ENCODE measurements around the gene CMIP.

CMIP gene

DNA sequence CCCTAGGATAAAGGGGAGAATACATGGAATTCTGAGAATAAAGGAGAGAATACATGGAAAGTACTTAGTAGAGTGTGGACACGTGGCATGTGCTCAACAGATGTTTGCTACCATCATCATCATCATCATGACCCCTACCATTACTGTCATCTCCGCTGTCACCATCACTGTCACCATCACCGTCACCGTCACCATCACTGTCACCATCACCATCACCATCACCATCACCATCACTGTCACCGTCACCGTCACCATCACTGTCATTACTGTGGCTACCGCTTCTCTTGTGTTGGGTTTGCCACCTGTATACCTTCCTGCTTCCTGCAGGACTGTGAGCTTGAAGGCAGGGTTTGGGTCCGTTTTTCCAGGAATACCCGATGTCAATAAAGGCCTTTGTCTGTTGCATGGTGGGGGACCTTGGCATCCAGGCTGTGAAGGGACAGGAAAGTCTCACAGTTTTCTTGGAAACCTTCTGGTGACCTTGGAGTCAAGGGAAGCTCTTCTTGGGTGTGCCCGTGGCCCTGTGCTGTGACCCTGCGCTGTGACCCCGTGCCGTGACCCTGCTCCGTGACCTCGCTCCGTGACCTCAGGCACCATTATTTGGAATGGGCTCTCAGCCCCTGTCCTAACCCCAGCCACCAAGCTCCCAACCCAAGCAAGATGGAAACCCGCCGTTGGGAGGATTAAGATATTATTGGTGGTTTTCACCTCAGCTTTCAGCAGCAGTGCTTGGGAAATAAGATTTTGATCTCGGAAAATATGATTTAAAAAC, 14.4 kb downstream of the CMIP start:
- no peak for DNase-seq (ENCODE audit: extremely low read depth in 1 of 2, low read depth in 1 of 2)

DNA sequence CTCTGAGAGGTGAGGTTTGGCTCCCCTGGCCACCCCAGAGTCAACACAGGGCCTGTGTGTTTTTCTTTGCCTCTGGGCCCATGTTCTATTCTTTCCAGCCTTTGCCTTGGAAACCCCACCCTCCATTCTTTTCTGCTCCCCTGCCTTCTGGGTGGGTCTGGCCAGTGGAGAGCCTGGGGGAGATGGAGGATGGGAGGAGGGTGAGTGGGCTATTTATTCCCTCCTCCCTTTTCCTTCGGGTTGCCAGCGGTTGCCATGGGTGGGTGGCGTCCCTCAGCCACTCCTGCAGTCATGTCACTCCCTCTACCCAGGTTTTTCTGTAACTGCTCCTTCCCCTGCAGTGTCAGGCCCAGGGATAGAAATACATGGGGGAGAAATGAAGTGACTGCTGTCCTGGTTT, 15.5 kb downstream of the CMIP start:
- DNase-seq (ENCODE audit: extremely low read depth in 1 of 2, low read depth in 1 of 2): no peak

DNA sequence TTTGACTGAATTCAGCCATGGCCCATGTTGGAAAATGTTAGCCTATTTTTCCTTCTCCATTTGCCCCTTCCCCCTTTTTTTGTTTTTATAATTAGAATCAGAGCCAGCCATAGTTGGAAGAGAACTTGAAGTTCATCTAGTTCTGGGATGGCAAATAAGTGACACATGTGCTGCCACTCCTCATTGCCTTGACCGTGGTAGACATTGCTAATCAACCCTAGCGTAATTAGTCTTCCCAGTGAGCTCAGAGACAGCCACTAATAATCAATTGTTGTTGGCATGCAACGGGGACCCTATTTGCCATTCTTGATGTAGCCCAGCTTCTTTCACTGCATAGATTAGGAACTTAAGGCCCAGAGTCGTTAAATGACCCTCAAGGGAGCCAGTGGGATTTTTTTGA, 16.6 kb downstream of the CMIP start:
- DNase-seq (ENCODE audit: extremely low read depth in 1 of 2, low read depth in 1 of 2): no peak

DNA sequence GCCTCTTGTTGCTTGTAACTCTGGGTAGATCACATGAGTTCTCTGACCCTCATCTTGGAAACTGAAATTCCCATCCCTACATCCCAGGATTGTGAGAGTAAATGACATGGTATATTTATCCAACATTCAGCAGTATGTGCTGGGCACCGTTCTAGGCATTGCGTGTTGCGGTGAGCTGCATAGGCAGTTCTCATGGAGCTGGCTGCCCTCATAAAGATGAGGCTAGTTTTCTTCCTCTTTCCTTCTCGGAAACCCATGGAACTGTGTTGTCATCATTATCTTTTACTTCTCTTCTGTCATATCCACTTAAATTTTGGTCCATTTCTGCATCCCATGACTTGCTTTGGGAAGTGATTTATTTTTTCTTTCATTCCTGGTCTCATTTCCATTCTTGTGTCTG, 17.2 kb downstream of the CMIP start:
- DNase-seq (ENCODE audit: extremely low read depth in 1 of 2, low read depth in 1 of 2): no peak

DNA sequence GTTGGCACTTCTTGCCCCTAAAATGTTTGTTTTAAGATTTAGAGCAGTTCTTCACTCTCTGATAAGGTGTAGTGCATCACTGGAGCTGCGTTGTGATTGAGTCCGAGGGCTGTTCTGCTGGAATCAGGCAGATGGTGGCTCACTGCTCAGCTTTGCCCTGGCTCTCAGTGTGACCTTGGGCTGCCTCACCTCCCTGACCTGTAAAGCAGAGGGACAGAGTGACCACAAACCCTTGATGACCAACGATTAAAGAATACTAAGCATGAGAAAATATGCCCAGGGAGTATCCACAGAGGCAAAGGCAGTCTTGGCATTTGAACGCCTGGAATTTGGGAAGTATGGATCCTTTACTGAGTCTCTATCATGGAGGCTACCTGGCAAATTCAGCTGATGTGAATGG, 18.1 kb downstream of the CMIP start:
- no peak for DNase-seq (ENCODE audit: extremely low read depth in 1 of 2, low read depth in 1 of 2)

DNA sequence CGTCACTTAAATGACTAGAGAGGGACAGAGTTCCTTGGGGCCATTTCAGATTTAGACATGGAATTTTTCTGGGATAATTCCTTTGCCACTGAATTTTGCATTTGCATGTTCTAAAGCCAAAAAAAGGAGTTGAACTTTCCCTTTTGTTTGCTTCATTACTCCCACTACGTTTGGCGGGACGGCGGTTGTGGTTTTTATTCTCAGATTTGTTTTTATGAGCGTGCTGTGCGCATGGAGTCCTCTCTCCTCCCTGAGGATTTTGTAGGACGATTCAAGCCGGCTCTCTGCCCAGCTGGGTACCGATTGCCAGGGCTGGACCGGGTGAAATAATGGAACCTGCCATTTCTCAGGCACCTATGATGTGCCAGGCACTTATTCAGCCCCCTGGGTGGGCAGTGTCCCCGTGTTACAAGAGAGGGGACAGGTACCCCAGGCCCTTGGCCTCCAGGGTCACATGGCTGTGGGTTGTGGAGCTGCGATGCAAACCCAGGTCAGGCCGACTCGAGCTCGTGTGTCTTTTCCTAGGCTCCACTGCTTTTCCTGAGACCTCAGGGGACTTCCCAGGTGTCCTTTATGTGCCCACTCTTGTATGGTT, 18.8 kb downstream of the CMIP start:
- DNase-seq (ENCODE audit: extremely low read depth in 1 of 2, low read depth in 1 of 2): no peak

DNA sequence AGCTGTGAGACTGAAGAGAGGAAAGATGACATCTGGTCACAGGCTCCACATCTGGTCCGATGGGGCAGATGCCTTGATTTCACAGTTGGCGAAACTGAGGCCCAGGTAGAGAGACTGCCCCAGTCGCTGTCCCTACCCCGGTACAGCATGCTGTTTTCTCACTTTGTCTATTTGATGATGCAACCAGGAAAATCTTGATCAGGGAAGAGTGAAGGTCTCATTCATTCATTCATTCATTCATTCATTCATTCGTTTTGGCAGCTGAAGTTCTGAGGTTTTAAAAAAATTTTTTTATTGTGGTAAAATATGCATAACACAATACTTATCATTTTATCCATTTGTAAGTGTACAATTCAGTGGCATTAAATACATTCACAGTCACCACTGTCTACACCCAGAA, 19.7 kb downstream of the CMIP start:
- no peak for DNase-seq (ENCODE audit: extremely low read depth in 1 of 2, low read depth in 1 of 2)

DNA sequence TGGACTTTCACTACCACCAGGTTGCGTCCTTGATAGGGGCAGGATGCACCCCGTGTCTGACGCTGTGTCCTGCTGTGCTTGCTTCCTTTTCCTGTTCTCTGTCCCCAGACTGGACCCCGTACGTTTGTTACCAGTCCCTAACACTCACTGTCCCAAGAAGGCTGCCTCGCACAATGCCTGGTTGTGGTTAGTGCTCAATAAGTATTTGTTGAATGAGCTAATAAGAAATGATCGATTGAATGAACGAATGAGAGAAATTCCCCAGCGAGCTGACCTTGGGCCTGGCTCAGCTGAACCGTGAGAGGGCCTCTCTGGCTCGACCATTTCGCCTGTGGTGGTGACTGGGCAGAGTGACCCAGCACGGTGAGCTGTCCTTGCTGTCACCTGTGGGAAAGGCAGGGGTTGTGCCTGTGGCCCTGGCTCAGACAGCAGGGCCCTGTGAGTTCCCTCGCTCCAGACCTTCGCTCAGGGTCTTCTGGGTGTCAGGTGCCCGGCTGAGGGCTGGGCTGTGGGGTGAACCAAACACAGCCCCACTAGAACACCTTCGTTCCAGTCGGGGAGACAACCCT, 20.9 kb downstream of the CMIP start:
- DNase-seq (ENCODE audit: extremely low read depth in 1 of 2, low read depth in 1 of 2): no peak

DNA sequence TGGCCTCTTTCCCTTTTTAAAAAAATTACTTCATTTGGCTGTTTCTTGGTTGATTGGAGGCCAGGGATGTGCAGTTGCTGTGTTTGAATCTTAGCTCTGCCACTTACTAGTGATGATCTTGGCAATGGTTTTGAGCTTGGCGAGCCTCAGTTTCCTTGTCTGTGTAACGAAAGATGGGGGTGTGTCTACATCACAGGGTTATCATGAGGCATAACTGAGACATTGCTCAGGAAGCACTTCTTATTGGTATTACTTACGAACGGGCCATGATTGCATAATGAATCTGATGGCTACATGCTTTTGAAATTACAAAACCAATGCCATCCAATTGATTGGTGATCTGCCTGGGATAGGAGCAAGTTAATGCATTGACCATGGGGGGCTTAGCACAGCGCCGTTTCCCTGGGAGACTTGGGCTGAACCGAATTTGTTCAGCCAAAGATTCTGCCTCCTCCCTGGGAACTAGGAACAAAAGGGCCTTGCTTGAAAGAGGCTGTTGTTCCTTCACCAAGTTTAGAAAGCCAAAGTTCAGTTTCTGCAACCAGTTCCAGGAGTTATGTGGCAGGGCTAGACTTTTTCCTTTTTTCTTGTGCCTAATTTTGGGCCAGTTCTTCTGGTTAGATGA, 21.9 kb downstream of the CMIP start:
- DNase-seq (ENCODE audit: extremely low read depth in 1 of 2, low read depth in 1 of 2): no peak

DNA sequence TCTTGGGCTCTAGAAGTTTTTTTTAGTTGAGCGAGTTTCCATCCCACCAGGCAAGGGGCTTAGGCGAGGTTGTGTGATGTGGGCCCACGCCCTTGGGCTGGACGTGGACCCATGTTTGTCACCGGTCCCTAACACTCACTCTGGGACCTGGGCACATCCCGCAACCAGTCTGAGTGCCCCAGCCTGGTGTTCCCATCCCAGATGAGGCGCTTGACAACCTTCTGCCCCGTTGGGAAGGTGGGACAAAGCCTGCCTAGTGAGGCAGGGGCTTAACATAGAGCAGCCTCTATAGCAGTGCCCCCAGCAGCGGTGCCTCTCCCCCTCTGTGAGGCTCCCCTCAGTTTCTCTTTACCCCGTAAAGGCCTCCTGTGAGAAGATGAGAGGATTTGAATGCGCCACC, 22.5 kb downstream of the CMIP start:
- no peak for DNase-seq (ENCODE audit: extremely low read depth in 1 of 2, low read depth in 1 of 2)

DNA sequence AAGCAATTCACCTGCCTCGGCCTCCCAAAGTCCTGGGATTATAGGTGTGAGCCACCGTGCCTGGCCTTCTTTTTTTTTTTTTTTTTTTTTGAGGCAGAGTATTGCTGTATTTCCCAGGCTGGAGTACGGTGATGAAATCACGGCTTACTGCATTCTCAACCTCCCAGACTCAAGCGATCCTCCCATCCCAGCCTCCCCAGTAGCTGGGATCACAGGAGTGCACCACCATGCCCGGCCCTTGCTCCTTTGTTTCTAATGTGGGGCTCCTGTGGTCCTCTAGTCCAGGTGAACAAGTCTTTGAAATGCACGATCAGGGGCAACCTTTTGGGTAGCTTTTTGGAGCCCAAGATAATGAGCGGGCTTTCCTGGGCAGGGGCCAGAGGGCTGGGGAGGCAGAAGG, 23.2 kb downstream of the CMIP start:
- no peak for DNase-seq (ENCODE audit: extremely low read depth in 1 of 2, low read depth in 1 of 2)

DNA sequence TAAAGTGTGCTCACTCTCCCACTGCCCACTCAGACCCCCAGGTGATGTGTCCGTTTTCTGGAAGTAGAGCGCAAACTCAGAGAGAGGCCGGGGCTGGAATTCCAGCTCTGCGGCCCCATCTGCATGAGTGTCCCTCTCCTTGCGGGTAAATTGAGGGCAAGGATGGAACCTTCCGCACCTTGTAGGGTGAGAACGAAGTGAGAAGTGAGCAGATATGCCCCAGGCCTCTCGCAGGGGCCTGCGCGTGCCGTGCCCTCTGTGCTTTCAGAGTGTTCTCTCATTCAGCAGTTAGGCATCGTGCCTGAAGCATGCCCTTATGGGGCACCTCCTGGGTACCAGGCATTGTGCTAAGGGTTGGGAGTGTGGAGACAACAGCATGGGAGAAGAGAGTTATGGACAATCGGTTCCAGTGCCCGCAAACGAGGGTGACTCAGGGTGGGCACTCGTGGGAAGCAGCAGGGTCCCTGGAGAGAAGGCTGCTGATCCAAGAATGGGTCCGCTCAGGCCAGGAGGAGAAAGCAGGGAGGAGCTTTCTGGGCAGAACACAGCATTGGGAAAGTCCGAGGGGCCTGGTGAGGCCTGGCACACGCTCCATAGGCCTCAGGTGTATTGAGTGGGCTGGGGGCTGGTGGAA, 23.8 kb downstream of the CMIP start:
- DNase-seq (ENCODE audit: extremely low read depth in 1 of 2, low read depth in 1 of 2): no peak

DNA sequence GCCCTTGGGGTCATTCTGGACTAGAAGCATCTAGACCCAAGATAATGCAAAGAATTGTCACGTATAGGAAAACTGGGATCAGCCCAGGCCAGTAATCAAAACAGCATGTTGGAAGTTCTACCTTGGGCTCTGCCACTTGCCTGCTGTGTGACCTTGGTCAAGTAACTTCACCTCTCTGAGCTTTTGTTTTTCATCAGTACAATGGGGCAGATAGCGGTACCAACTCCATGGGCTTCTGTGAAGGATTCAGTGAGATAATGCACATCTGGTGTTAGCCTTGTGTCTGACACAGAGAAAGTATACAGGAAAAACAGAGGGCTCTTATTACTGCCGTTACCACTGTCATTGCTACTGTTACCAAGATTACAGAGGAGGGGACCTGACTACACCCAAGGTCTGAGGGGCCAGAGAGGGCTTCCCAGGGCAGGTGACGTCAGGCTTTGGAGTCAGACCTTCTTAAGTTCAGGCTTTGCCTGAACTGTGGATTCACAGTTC, 24.6 kb downstream of the CMIP start:
- DNase-seq (ENCODE audit: extremely low read depth in 1 of 2, low read depth in 1 of 2): no peak

DNA sequence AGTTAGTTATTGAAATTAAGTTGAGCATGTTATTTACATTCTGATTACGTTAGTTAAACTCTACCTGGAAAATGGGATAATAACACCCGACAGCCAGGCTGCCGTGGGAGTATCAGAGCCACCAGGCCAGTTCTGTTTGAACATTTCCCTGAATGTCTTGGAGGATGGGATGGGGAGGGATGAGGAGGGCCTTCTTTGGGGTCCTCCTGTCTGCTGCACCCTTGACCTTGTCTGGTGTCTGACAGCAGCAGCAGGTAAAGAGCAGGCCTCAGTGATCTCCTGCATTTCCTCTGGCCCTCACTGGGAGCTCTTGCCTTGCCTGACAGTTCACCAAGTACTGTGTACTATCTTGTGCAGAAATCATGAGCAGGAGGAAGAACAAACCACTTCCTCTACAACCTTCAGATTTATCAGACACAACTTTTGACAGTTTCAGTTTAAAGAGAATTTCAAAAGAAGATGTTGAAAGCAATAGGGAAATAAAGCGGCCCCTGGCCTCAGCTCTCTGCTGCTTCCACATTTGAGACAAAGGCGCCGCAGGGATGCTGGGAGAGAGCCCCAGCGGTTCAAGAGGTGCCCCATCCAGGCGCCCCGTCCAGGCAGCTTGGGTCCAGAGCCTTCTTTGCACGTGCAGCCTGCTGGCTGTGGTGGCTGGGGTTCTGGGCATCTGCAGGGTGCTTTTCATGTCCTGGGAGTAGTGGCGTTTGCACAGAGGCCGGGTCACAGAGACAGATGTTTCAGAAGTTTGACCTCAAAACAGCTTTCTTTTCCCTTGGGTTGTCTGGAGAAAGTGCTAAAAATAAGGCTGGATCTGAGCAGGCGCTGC, 25.3 kb downstream of the CMIP start:
- DNase-seq (ENCODE audit: extremely low read depth in 1 of 2, low read depth in 1 of 2): no peak

DNA sequence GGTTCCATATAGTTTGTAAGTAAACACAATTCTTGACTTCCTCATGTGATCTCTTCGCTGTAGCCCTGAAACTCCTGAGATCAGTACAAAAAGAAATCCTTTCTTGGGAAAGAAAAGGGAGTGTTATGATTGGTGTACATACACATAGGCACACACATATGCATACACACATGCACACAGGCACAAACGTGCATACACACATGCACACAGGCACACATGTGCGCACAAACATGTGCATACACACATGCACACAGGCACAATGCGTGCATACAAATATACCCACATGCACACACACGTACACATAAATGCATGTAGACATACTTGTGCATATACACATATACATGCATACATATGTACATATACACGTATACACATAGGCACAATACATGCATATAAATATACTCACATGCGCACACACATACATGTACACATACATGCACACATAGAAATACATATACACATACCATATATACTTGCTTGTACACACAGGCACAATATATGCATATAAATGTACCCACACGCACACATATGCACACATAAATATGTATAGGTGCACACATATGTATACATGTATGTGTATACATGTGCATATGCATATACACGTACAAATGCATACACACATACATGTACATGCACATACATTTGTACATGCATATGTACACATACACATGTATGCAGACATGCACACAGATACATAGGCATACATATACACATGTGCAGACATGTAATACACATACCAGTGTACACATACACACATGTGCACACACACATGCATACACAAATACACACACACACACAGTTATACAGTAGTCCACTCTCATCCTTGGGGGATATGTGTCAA, 26.4 kb downstream of the CMIP start:
- DNase-seq (ENCODE audit: extremely low read depth in 1 of 2, low read depth in 1 of 2): no peak

DNA sequence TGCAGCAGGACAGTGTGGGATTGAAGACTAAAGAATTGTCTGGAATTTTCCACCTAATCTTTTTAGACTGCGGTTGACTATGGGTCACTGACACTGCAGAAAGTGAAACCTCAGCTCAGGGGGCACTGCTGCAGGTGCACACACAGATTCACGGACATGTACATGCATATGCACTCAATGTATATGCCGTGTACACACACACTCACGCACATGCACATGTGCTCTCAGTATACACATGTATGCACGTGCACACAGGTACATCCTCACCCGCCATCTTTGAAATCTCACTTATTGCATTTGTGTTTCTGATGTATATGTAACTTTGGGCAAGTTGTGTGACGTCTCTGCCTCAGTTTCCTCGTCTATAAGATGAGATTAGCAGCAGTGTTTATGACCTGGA, 27.3 kb downstream of the CMIP start:
- DNase-seq (ENCODE audit: extremely low read depth in 1 of 2, low read depth in 1 of 2): no peak

DNA sequence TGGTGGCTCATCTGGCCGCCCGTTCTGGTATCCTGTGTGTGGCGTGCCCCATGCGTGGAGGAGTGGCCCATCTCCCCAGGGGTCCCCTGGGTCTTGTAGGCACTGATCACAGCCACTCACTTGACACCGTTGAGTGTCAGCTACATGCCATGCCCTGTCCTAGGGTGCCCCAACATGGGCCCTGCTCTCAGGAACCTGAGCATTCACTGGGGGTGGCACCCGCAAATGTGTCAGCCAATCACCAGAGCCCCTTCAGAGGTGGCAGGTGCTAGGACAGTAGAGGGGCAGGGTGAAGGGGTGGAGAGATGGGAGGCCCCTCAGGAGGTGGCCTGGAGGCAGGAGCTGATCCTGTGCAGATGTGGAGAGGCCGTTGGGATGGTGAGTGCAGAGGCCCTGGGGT, 27.8 kb downstream of the CMIP start:
- DNase-seq (ENCODE audit: extremely low read depth in 1 of 2, low read depth in 1 of 2): no peak

DNA sequence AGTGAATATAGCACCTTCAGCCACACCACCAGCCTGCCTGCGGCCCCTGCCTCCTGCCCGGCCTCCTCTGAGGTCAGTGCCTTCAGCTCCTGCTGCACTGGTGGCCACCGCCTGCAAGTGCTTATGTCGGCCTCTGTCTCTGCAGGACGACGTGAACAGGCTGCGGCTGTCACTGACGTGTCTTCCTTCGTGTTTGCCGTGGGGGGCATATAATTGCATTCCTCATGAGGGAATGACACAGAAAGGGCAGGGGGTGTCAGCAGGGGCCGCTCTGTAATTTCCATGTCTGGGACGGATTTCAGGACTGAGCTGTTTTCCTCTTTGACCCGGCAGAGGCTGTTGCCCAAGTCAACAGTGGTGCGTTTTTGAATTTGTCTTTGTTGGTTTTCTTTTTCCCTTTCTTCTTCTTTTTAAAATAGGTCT, 28.5 kb downstream of the CMIP start:
- no peak for DNase-seq (ENCODE audit: extremely low read depth in 1 of 2, low read depth in 1 of 2)

DNA sequence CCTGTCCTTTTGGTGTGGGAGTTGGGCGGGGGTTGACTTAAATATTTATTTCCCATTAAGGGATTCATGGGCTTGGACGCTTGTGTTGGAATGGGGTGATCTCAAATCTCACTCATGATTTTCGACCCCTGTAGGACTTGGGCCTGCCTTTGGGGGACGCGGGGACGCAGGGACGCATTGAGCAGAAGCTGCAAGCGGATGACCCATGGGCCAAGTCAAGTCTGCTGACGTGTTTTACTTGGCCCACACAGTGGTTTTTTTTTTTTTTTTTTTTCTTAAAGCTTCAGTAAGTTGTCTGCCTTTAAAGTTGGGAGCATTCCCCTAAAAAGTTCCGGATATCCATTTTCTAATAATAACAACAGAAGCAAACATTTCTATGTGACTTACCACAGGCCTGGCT, 28.9 kb downstream of the CMIP start:
- DNase-seq (ENCODE audit: extremely low read depth in 1 of 2, low read depth in 1 of 2): no peak
